B cell (primary cell): Measurements from ENCODE around the gene TLE7. TPM values are rescaled to one million over a fixed set of nuclear protein-coding genes. Genes with fewer than 3 reads are reported as not detected.

Experiments used
- ATAC-seq: fragments of 200-7000 bp; cut with Tn5 transposase; one replicate; pipeline ENCODE4 v1.10.0; 2021; ENCODE audit warnings: low read depth, mild to moderate bottlenecking, moderate number of reproducible peaks, moderate library complexity
- CTCF ChIA-PET: fragments of 350-600 bp; sonication (Branson Sonifier 250); formaldehyde crosslinking; loops from one replicate; lab custom pipeline; 2021; ENCODE audit warnings: antibody characterized with exemption, inconsistent platforms; lab: Charles Lee
- POLR2A ChIA-PET: fragments of 350-600 bp; sonication (Branson Sonifier 250); formaldehyde crosslinking; loops from one replicate; lab custom pipeline; 2021; ENCODE audit warnings: antibody characterized with exemption; lab: Charles Lee
- DNase-seq: peaks from one replicate; pipeline ENCODE4 v3.0.0; 2013
- H2AFZ ChIP-seq: 2 replicates; pipeline ENCODE4 v1.6.1; 2012; ENCODE audit warnings: mild to moderate bottlenecking, low read depth, low read length; ENCODE audit not compliant: insufficient read depth, poor library complexity, severe bottlenecking
- H3K27ac ChIP-seq, 2 donors: 1 replicate in 1 of 2; 2 replicates in 1 of 2; pipeline ENCODE4 v1.5.1; 2012 to 2013; ENCODE audit warnings: low read length in 2 of 2, mild to moderate bottlenecking in 2 of 2, moderate library complexity in 1 of 2
- H3K27me3 ChIP-seq, 4 experiments: fragments of 200-600 bp in 1 of 4; sonication (generic) in 1 of 4; replicated peaks in 1 of 4; 1 replicate in 2 of 4; 2 replicates in 2 of 4; pipeline versions ENCODE4 v1.6.1 to v1.7.0; 2013 to 2016; ENCODE audit warnings: low read length in 3 of 4, mild to moderate bottlenecking in 2 of 4, mixed read lengths in 1 of 4, moderate library complexity in 1 of 4; ENCODE audit not compliant: insufficient read depth in 4 of 4, control insufficient read depth in 3 of 4; ENCODE audit errors: control extremely low read depth in 1 of 4
- H3K36me3 ChIP-seq, 2 experiments: replicated peaks in 1 of 2; 1 replicate in 1 of 2; 2 replicates in 1 of 2; pipeline versions ENCODE4 v1.6.1 to v1.7.1; 2013; ENCODE audit warnings: low read length in 1 of 2; ENCODE audit not compliant: insufficient read depth in 2 of 2, control insufficient read depth in 1 of 2; ENCODE audit errors: control extremely low read depth in 1 of 2, extremely low read depth in 1 of 2
- H3K4me1 ChIP-seq, 2 donors: fragments of 200-600 bp in 1 of 2; sonication (generic) in 1 of 2; 1 replicate in 1 of 2; 2 replicates in 1 of 2; pipeline versions ENCODE4 v1.5.1 to v1.6.1; 2013 to 2017; ENCODE audit warnings: low read length in 2 of 2; ENCODE audit not compliant: control insufficient read depth in 2 of 2, insufficient read depth in 2 of 2
- H3K4me2 ChIP-seq: replicated peaks from 2 replicates; pipeline ENCODE3; 2012; ENCODE audit warnings: mild to moderate bottlenecking, low read depth, low read length; ENCODE audit not compliant: poor library complexity, severe bottlenecking
- H3K4me3 ChIP-seq, 5 experiments: fragments of 200-600 bp in 1 of 5; sonication (generic) in 1 of 5; 1 replicate in 3 of 5; 2 replicates in 2 of 5; pipeline versions ENCODE4 v1.5.1 to v1.7.0; 2011 to 2016; ENCODE audit warnings: low read length in 4 of 5, mild to moderate bottlenecking in 4 of 5, low read depth in 2 of 5, control low read depth in 1 of 5, moderate library complexity in 1 of 5; ENCODE audit not compliant: insufficient read depth in 1 of 5; ENCODE audit errors: control extremely low read depth in 1 of 5, extremely low read depth in 1 of 5
- H3K79me2 ChIP-seq: fragments of 200-600 bp; sonication (generic); one replicate; pipeline ENCODE4 v1.6.0; 2016; ENCODE audit warnings: low read length; ENCODE audit not compliant: control insufficient read depth, insufficient read depth
- H3K9ac ChIP-seq: fragments of 200-600 bp; sonication (generic); 2 replicates; pipeline ENCODE4 v1.6.1; 2017; ENCODE audit warnings: mild to moderate bottlenecking, low read length, moderate library complexity
- H3K9me3 ChIP-seq, 3 donors: one replicate each; pipeline versions ENCODE4 v1.6.1 to v1.7.1; 2013; ENCODE audit warnings: low read length in 2 of 3; ENCODE audit not compliant: control insufficient read depth in 2 of 3, insufficient read depth in 1 of 3; ENCODE audit errors: control extremely low read depth in 1 of 3
- H4K20me1 ChIP-seq: 2 replicates; pipeline ENCODE4 v1.6.0; 2012; ENCODE audit warnings: mild to moderate bottlenecking, low read length; ENCODE audit not compliant: insufficient read depth, control insufficient read depth, poor library complexity, severe bottlenecking
- H3K27ac Mint-ChIP-seq: one replicate; pipeline ENCODE4 v1.8.0; 2021; ENCODE audit warnings: mixed read lengths
- H3K27me3 Mint-ChIP-seq: one replicate; pipeline ENCODE4 v1.8.0; 2021; ENCODE audit warnings: mixed read lengths
- H3K4me1 Mint-ChIP-seq: one replicate; pipeline ENCODE4 v1.8.0; 2021; ENCODE audit warnings: mixed read lengths
- H3K4me3 Mint-ChIP-seq: one replicate; pipeline ENCODE4 v1.8.0; 2021; ENCODE audit warnings: mixed read lengths
- H3K9me3 Mint-ChIP-seq: one replicate; pipeline ENCODE4 v1.8.0; 2022; ENCODE audit warnings: mixed read lengths; ENCODE audit not compliant: insufficient read depth
- CTCF ChIP-seq: fragments of 200-600 bp; IDR thresholded peaks from one replicate; pipeline ENCODE4 v1.8.0; 2022; ENCODE audit warnings: antibody characterized with exemption, mild to moderate bottlenecking
- EZH2 ChIP-seq: IDR thresholded peaks from 2 replicates; pipeline ENCODE4 v1.6.1; 2012; ENCODE audit warnings: borderline replicate concordance, low read depth, mild to moderate bottlenecking, moderate library complexity, low read length; ENCODE audit not compliant: insufficient read depth, poor library complexity, severe bottlenecking
- WGBS: methylation state at CpG from one replicate; pipeline ENCODE4 v1.1.5; 2013; ENCODE audit warnings: missing lambda C conversion rate; ENCODE audit not compliant: insufficient coverage; 5-methylcytosine and 5-hydroxymethylcytosine counted together
- intact Hi-C: fragments of 100-400 bp; cut with micrococcal nuclease; formaldehyde crosslinking; loops from one replicate; pipeline ENCODE4 v1.10.0; 2022
- polyA plus RNA-seq: library from polyadenylated mRNA; depleted of rRNA; stranded (reverse); fragments of >200 nt; gene quantifications from 2 replicates; pipeline ENCODE4 v1.2.3, GENCODE V29; 2012
- total RNA-seq, 2 donors: library from RNA; stranded (reverse); fragments of 120-200 nt in 1 of 2; gene quantifications; 1 replicate in 1 of 2; 2 replicates in 1 of 2; pipeline versions ENCODE4 v1.2.3 to v1.2.4, GENCODE V29; 2013 to 2022

The TLE7 gene
- total and polyA plus RNA-seq, 2 donors (not counting 1 experiment from before 2014, with no cell fraction given): not detected

DNA sequence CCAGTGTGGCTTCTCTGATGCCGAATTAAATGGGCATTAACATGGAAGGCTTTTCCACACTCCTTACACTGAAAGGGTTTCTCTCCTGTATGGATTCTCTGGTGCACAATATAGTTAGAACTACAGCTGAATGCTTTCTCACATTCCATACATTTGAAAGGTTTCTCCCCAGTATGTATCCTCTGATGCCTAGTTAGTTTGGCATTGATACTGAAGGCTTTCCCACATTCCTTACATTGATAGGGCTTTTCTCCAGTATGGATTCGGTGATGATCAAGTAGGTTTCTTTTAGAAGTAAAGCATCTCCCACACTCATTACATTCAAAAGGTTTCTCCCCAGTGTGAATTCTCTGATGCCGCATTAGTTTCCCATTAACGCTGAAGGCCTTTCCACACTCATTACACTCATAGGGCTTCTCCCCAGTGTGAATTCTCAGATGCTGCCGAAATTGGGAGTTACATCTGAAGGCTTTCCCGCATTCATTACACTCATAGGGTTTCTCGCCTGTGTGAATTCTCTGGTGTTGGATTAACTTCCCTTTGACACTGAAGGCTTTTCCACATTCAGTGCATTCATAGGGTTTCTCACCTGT lies 6.5 kb upstream of the TLE7 start:
- H3K27me3 Mint-ChIP-seq: no peaks in the 10 kb centered on the region
- H3K9me3 ChIP-seq: peaks cover 19 to 82% (median 63%) of the 10 kb centered on the region in 3 donors
- H3K4me2 ChIP-seq: no peak overlapping the region
- H3K4me3 Mint-ChIP-seq: no peak overlapping the region
- WGBS: no CpG with 5 or more reads among the region's 7 CpGs
- no peak for ATAC-seq
- peak overlapping the region in 1 of 5 experiments; percentile 11 for H3K4me3 ChIP-seq
- H3K27me3 ChIP-seq: no peaks in the 10 kb centered on the region
- no peak for TF ChIP-seq CTCF
- no peak for TF ChIP-seq EZH2
- ChIA-PET CTCF (interaction anchor here (1.9 kb wide), 1 partner anchor 51 kb away, joined by 8 read pairs; no protein-coding TSS in a partner anchor), POLR2A (no interaction called here)
- H2AFZ ChIP-seq: no peak overlapping the region
- H3K27ac Mint-ChIP-seq: no peak overlapping the region
- no peak overlapping the region for H3K27ac ChIP-seq
- H3K4me1 ChIP-seq: no peaks in the 10 kb centered on the region
- peaks cover 5 to 54% of the 10 kb centered on the region in 2 experiments for H3K36me3 ChIP-seq
- H3K9me3 Mint-ChIP-seq: peaks cover 32% of the 10 kb centered on the region
- H3K9ac ChIP-seq: no peak overlapping the region
- H3K79me2 ChIP-seq: no peaks in the 10 kb centered on the region
- intact Hi-C loops: no loop called here
- DNase-seq: no peak
- H4K20me1 ChIP-seq: no peaks in the 10 kb centered on the region
- no peaks in the 10 kb centered on the region for H3K4me1 Mint-ChIP-seq

DNA sequence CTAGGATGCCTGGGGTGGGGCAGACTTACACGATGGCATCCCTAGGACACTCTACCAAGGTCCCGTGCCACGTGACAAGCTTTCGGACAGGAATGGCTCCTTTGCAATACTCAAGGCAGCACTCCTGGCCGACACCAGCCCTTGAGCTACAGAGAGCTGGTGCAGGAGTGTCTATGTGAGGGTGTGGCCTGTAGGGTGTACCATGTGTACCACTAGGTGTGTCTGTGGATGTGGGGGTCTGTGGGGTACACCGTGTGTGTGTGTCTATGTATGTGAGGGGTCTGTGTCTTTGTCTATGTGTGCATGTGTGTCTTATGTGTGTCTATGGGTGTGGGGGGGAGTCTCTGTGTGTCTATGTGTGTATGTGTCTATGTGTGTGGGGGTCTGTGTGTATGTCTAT lies 1.9 kb upstream of the TLE7 start:
- CTCF ChIA-PET: interaction anchor here (0.5 kb wide), 1 partner anchor 167 kb away, joined by 3 read pairs; no protein-coding TSS in a partner anchor
- peaks cover 7% of the 10 kb centered on the region for H3K27me3 Mint-ChIP-seq
- no peaks in the 10 kb centered on the region for H3K4me1 Mint-ChIP-seq
- no peak overlapping the region for H3K4me3 Mint-ChIP-seq
- no peak overlapping the region for H3K27ac ChIP-seq
- TF ChIP-seq EZH2: no peak
- TF ChIP-seq CTCF: no peak
- peaks cover 10% of the 10 kb centered on the region for H3K9me3 Mint-ChIP-seq
- H3K27ac Mint-ChIP-seq: no peak overlapping the region
- H2AFZ ChIP-seq: no peak overlapping the region
- H3K36me3 ChIP-seq: peaks cover 0 to 7% of the 10 kb centered on the region in 2 experiments
- no peaks in the 10 kb centered on the region for H3K79me2 ChIP-seq
- no peak overlapping the region for H3K4me2 ChIP-seq
- H3K4me3 ChIP-seq: no peak overlapping the region
- no peaks in the 10 kb centered on the region for H4K20me1 ChIP-seq
- ATAC-seq (no peak), DNase-seq (no peak)
- intact Hi-C loops: no loop called here
- peaks cover 0 to 10% (median 0%) of the 10 kb centered on the region in 4 experiments for H3K27me3 ChIP-seq
- H3K4me1 ChIP-seq: no peaks in the 10 kb centered on the region
- peaks cover 9 to 59% (median 47%) of the 10 kb centered on the region in 3 donors for H3K9me3 ChIP-seq
- H3K9ac ChIP-seq: no peak overlapping the region
- WGBS: 98% methylated on average over 6 of the region's 6 CpGs
- POLR2A ChIA-PET: no interaction called here
